Ovary (tissue), 3 donors: Measurements from ENCODE around the gene MATK.

Experiments used
- CTCF ChIP-seq, 3 donors: fragments of 450-650 bp in 2 of 3; fragments of 200-600 bp in 1 of 3; IDR thresholded peaks; one replicate each; pipeline versions ENCODE4 v1.5.1 to v1.8.0; 2016 to 2022; ENCODE audit warnings: antibody characterized with exemption in 3 of 3, mild to moderate bottlenecking in 1 of 3
- POLR2A ChIP-seq: fragments of 450-650 bp; IDR thresholded peaks from one replicate; pipeline ENCODE4 v1.6.1; 2017; ENCODE audit warnings: antibody characterized with exemption, mild to moderate bottlenecking, moderate library complexity
- donor health status: DM: no; HTN: no; CAD: no.

GRCh38 chr19:3830621-3831589, 44.7 kb upstream of the MATK start:
- no peak for TF ChIP-seq CTCF (IDR thresholded peaks at IDR 0.05)
- TF ChIP-seq POLR2A, result no peak
